ENCODE measurements around the gene PLXNA2.

GRCh38 chr1:208044589-208045462 is 199.4 kb downstream of the PLXNA2 start:
- no peak for TF ChIP-seq CTCF (IDR thresholded peaks at IDR 0.05)
- no peak for TF ChIP-seq POLR2A (IDR thresholded peaks at IDR 0.05)
